H1 (cell line): ENCODE data around the gene EPN3. TPM values are rescaled to one million over a fixed set of nuclear protein-coding genes. Genes with fewer than 3 reads are reported as not detected.
A peak's percentile ranks its signal among the peaks of the same experiment; 100 is the strongest.

Experiments
- ASH2L ChIP-seq: fragments of 200-600, 300-600 bp; sonication (generic); IDR thresholded peaks from one replicate; pipeline ENCODE4 v1.7.1; 2017; ENCODE audit warnings: low read length
- ATF2 ChIP-seq: IDR thresholded peaks from 2 replicates; pipeline ENCODE4 v1.6.1; 2012; ENCODE audit warnings: low read length, inconsistent platforms
- CBX5 ChIP-seq: fragments of 300-800, 300-1000 bp; sonication (generic); IDR thresholded peaks from 2 replicates; pipeline ENCODE4 v1.7.1; 2016; ENCODE audit warnings: antibody characterized with exemption, low read length, low read depth
- CEBPB ChIP-seq: IDR thresholded peaks from 2 replicates; pipeline ENCODE4 v1.6.1; 2012; ENCODE audit warnings: low read depth, low read length
- CHD2 ChIP-seq: IDR thresholded peaks from 2 replicates; pipeline ENCODE4 v1.6.1; 2012; ENCODE audit warnings: low read length, improper control_type of control experiment
- CTBP2 ChIP-seq: IDR thresholded peaks from 2 replicates; pipeline ENCODE4 v1.7.0; 2011; ENCODE audit warnings: borderline replicate concordance, mild to moderate bottlenecking, moderate library complexity, mixed read lengths, low read length; ENCODE audit not compliant: insufficient read depth, insufficient read length
- CTCF ChIP-seq, 3 experiments: IDR thresholded peaks; 1 replicate in 2 of 3; 2 replicates in 1 of 3; pipeline versions ENCODE4 v1.5.1 to v1.6.1; 2011; ENCODE audit warnings: low read length in 3 of 3, mild to moderate bottlenecking in 3 of 3, inconsistent platforms in 2 of 3, low read depth in 1 of 3, moderate library complexity in 1 of 3; ENCODE audit not compliant: insufficient read depth in 1 of 3; ENCODE audit errors: control extremely low read depth in 1 of 3
- EGR1 ChIP-seq: IDR thresholded peaks from 2 replicates; pipeline ENCODE4 v1.6.1; 2011; ENCODE audit warnings: low read depth, low read length, borderline replicate concordance
- EP300 ChIP-seq, 2 experiments: IDR thresholded peaks; 1 replicate in 1 of 2; 2 replicates in 1 of 2; pipeline ENCODE4 v1.6.1; 2011 to 2012; ENCODE audit warnings: low read depth in 2 of 2, low read length in 2 of 2, mild to moderate bottlenecking in 2 of 2, borderline replicate concordance in 1 of 2, inconsistent platforms in 1 of 2, moderate library complexity in 1 of 2
- GABPA ChIP-seq: IDR thresholded peaks from 2 replicates; pipeline ENCODE4 v1.6.1; 2011; ENCODE audit warnings: mild to moderate bottlenecking, low read length, moderate library complexity, borderline replicate concordance; ENCODE audit not compliant: insufficient read depth
- KDM4A ChIP-seq: IDR thresholded peaks from one replicate; pipeline ENCODE4 v1.7.1; 2012; ENCODE audit warnings: low read depth, mild to moderate bottlenecking, moderate library complexity, low read length, inconsistent platforms; ENCODE audit not compliant: severe bottlenecking
- MAX ChIP-seq: IDR thresholded peaks from 2 replicates; pipeline ENCODE4 v1.6.1; 2012; ENCODE audit warnings: inconsistent platforms
- PHF8 ChIP-seq: fragments of 200-600 bp; sonication (generic); conservative IDR thresholded peaks from 2 replicates; pipeline ENCODE4 v1.7.1; 2012; ENCODE audit warnings: low read depth, mild to moderate bottlenecking, inconsistent platforms, low read length, moderate library complexity
- RFX5 ChIP-seq: IDR thresholded peaks from 2 replicates; pipeline ENCODE4 v1.6.1; 2011; ENCODE audit warnings: low read depth, low read length, improper control_type of control experiment, borderline replicate concordance
- SIN3A ChIP-seq, 2 experiments: IDR thresholded peaks in 1 of 2; conservative IDR thresholded peaks in 1 of 2; 2 replicates each; pipeline ENCODE4 v1.6.1; 2011 to 2012; ENCODE audit warnings: low read length in 2 of 2, improper control_type of control experiment in 1 of 2, low read depth in 1 of 2, mild to moderate bottlenecking in 1 of 2
- SP4 ChIP-seq: IDR thresholded peaks from 2 replicates; pipeline ENCODE4 v1.6.1; 2012; ENCODE audit warnings: low read length, inconsistent platforms
- TCF12 ChIP-seq: IDR thresholded peaks from 2 replicates; pipeline ENCODE4 v1.6.1; 2011; ENCODE audit warnings: low read depth, mild to moderate bottlenecking, low read length
- TEAD4 ChIP-seq: IDR thresholded peaks from 2 replicates; pipeline ENCODE4 v1.6.1; 2012; ENCODE audit warnings: low read depth, low read length, inconsistent platforms, mixed read lengths
- YY1 ChIP-seq: IDR thresholded peaks from 2 replicates; pipeline ENCODE4 v1.6.1; 2011; ENCODE audit warnings: low read depth, mild to moderate bottlenecking, low read length
- polyA plus RNA-seq, 7 experiments: library from polyadenylated mRNA; depleted of rRNA in 3 of 7; stranded (reverse) in 5 of 7; unstranded in 2 of 7; fragments of >200 nt in 5 of 7; fragments of 200-250 nt in 2 of 7; gene quantifications; 1 replicate in 5 of 7; 2 replicates in 1 of 7; 4 replicates in 1 of 7; pipeline versions ENCODE4 v1.2.1 to v1.2.3, GENCODE V29; 2011 to 2013; ENCODE audit warnings: missing spikeins in 2 of 7, mixed read lengths in 2 of 7
- total RNA-seq: library from RNA; stranded (reverse); fragmentation: NEBNext Ultra II Directional; extraction: Animal tissue kit (Norgen Biotek cat#: 25700); gene quantifications from 2 replicates; pipeline ENCODE4 v1.2.1, GENCODE V29; 2021

EPN3 gene
- total and polyA plus RNA-seq, 2 of the 8 experiments (the other 6 are each of a cell fraction or from before 2014, with no cell fraction given) = 6.7 to 7.9 TPM

GRCh38 chr17:50507871-50508572 is 24.5 kb upstream of the EPN3 start, which contains the start of gene MYCBPAP (continued):
- TF ChIP-seq KDM4A (peak; percentile 72), CEBPB (no peak), MAX (peak; percentile 45; the same call in 1 of the 2 replicates), CTBP2 (no peak), RFX5 (no peak), YY1 (no peak), CHD2 (no peak), PHF8 (peak; percentile 69), GABPA (no peak), SP4 (no peak), CBX5 (no peak), TEAD4 (no peak), ASH2L (peak; percentile 69), ATF2 (no peak), SIN3A (conservative IDR thresholded peaks at IDR 0.05 in 1 of 2, IDR thresholded peaks at IDR 0.05 in 1 of 2; ENCODE audit: low read depth in 1 of 2, low read length in 2 of 2) (no peak; a peak in 1 of 4 replicates), EP300 (IDR thresholded peaks at IDR 0.05; ENCODE audit: borderline replicate concordance in 1 of 2, low read depth in 2 of 2, low read length in 2 of 2) (no peak), CTCF (IDR thresholded peaks at IDR 0.05; ENCODE audit: control extremely low read depth in 1 of 3, insufficient read depth in 1 of 3, low read depth in 1 of 3, low read length in 3 of 3) (no peak; a peak in 1 of 4 replicates), TCF12 (no peak), EGR1 (no peak)
